ENCODE measurements around the gene GTPBP4.
"Not testable (repeated sequence)": the region's sequence is repeated elsewhere in the genome, so short reads cannot be mapped to it uniquely, and the experiment has no call there.

GTPBP4 gene

GRCh38 chr10:1024103-1024502 is 35.9 kb downstream of the GTPBP4 start:
- no peak for DNase-seq (ENCODE audit: low read depth in 2 of 2)

DNA sequence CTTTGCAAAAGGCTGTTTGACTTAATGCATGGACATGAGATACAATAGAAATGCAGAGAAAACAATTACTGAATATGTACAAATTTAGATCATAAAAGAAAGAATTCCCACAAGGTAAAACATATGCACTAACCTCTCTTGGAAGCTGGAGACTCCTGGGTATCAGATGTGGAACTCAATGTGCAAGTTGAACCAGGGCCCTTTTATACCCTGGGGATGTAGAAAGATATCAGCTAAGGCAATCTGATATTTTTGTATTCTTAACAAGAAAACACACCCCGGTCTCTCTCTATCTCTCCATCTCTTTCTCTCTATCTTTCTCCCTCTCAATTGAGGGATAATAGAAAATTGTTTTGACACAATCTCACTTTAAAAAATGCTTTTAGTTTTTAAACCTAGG is 37.4 kb downstream of the GTPBP4 start, which contains the start of gene IDI2:
TSS of gene IDI2 (minus strand) at position 177 of the 400 bp plus-strand sequence. CDS start 1,136 bp downstream, outside the sequence.
- DNase-seq (ENCODE audit: low read depth in 2 of 2), result no peak

- no peak for DNase-seq (ENCODE audit: low read depth in 2 of 2)
Measured at GRCh38 chr10:1026578-1026977, 38.3 kb downstream of the GTPBP4 start.

DNA sequence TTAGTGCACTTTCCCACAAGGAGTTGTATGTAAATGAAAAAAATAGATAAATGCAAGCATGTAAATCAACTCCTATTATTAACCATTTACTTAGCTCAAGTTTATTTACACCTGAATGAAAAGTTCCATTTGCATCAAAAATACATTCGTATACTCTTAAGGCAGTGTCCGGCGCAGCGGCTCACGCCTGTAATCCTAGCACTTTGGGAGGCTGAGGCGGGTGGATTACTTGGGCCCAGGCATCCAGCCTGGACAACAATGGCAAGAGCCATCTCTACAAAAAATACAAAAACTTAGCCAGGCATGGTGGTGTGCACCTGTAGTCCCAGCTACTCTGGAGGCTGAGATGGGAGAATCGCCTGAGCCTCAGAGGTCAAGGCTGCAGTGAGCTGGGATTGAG is 41.6 kb downstream of the GTPBP4 start:
- no peak for DNase-seq (ENCODE audit: low read depth in 2 of 2)

DNA sequence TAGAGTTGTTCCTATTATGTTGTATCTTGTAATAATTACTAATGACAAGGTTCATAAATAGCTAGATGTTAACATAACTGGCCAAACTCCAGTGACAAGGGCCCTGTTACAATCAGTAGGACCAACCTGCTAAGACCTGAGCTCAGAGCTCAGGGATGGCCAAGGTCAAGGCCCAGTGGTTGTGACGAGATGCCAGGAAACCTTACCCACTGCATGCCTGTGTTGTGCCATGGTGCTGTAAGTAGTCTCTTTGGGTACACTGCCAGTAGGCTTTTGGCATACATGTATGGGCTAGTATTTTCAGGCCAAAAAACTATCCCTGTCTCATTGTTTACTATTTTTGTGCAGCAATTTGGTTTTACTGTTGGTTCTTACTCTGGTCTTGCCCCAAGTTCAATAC is 45.4 kb downstream of the GTPBP4 start:
- DNase-seq (ENCODE audit: low read depth in 2 of 2), result no peak

- no peak for DNase-seq (ENCODE audit: low read depth in 2 of 2)
Measured at GRCh38 chr10:1034758-1035157, 46.5 kb downstream of the GTPBP4 start.

GRCh38 chr10:1035201-1035600 is 47.0 kb downstream of the GTPBP4 start:
- DNase-seq (ENCODE audit: low read depth in 2 of 2), result no peak

DNA sequence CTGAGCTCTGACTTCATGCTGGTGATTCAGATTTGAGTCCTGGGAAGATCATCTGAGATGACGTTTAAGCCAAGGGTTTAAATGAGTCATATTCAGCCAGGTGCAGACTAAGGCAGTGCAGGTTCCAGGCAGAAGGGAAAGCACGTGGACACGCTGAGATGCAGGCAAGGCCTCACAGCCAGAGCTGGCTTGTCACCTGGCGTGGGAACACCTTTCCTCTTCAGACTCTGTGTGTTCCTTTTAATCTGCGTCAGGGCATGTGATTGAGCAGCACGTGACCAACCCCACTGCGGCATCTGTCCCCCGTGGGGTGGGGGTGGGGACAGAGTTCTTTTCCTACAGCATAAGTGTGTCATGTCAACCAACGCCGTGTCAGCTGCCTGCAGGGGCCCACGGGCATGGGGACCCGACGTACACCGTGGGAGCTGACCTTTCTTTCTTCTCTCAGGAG is 48.1 kb downstream of the GTPBP4 start:
- no peak for DNase-seq (ENCODE audit: low read depth in 2 of 2)

- no peak for DNase-seq (ENCODE audit: low read depth in 2 of 2)
Measured at GRCh38 chr10:1037098-1037497, 48.9 kb downstream of the GTPBP4 start.

DNA sequence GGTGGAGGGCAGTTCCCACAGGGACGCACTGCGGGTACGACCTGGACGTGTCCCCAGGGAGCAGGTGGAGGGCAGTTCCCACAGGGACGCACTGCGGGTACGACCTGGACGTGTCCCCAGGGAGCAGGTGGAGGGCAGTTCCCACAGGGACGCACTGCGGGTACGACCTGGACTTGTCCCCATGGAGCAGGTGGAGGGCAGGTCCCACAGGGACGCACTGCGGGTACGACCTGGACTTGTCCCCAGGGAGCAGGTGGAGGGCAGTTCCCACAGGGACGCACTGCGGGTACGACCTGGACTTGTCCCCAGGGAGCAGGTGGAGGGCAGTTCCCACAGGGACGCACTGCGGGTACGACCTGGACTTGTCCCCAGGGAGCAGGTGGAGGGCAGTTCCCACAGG is 50.5 kb downstream of the GTPBP4 start:
- DNase-seq (ENCODE audit: low read depth in 2 of 2), result not testable (repeated sequence)

GRCh38 chr10:1040133-1040532 is 51.9 kb downstream of the GTPBP4 start:
- no peak for DNase-seq (ENCODE audit: low read depth in 2 of 2)

DNA sequence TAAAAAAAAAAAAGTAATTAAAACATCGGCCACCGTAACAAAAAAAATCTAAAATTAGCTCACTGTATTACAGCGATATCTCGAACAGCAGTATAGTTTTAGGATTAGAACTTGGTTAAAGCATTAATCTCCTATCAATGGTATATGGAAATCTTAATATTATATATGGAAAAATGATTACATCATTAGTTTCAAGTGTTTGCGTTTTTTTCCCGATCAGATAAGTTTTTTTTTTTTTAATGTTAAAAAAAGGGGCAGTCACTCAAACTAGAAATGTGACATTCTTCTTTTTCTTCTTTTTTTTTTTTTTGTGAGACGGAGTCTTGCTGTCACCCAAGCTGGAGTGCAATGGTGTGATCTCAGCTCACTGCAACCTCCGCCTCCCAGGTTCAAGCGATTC is 53.3 kb downstream of the GTPBP4 start:
- DNase-seq (ENCODE audit: low read depth in 2 of 2), result no peak

DNA sequence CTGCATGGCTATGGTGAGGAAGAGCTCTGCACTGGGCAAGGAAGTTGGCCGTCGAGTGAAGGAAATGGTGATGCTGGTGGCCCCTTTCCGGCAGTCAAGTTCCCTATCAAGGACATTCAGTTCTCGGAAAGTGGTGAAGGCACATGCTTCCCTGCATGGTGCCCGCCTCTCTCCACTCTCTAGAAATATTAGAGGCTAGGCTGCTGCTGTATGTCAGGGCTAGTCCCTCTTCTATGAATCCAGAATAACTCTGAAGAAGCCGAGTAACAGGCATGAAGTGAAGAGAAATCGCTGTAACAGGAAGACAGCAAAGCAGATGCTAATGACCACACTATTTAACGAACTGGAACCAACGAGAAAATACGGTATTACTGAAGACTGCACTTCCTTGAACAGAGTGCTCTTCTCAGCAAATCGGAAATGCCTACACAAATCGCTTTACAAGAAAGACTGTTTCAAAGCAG is 55.3 kb downstream of the GTPBP4 start:
- DNase-seq (ENCODE audit: low read depth in 2 of 2), result no peak

DNA sequence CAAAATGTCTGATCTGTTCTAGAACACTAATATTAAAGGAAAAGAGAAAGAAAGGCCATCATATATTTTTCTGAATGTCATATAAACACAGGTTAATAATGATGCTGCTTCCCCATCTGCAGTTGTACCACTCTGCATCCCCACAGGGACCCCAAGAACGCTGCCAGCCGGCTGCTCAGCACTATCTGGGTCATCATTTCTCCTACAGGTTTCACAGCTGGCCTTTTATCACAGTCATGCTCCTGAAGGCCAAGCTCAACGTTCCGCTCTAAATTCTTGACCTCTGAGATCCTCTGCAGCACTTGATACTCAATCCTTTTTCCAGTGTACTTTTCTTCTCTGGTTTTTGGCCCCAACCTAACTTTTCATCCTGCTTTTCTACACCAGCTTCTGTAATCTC is 55.9 kb downstream of the GTPBP4 start:
- DNase-seq (ENCODE audit: low read depth in 2 of 2), result no peak

DNA sequence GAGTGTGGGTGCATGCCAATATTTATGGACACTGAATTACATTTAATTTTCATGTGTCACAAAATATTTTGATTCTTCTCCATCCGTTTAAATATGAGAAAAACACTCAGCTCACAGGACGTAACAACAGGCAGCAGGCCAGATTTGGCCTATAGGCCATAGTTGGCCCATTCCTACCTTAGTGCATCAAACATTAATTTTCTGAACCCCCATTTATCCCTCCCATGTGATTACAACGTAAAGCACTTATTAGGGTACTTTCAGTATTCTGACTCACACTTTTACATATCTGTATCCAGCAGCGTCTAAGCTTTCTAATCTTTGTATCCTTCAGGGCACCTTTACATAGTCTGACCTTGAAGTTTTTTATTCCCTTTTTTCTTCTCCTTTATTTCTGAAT is 56.7 kb downstream of the GTPBP4 start:
- no peak for DNase-seq (ENCODE audit: low read depth in 2 of 2)

GRCh38 chr10:1045415-1045814 is 57.2 kb downstream of the GTPBP4 start:
- DNase-seq (ENCODE audit: low read depth in 2 of 2), result no peak

- no peak for DNase-seq (ENCODE audit: low read depth in 2 of 2)
Measured at GRCh38 chr10:1047937-1048336, 59.7 kb downstream of the GTPBP4 start.

DNA sequence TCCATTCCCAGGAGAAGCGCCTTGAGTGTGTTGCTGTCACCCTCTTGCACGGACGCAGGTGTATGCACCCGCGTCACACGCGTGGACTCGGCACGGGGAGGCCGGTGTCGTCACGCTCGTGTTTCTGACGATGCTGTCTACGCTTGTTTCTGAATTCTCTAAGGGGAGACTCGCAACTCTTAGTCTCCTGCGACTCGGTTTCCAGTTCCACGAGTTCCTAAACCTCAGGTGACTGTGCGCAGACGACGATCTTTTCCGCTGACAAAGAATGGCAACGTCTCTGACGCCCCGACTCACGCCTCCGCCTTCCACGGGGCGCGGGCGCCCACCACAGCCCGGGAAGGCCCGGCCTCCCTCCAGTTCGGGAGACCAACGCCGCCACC is 60.1 kb downstream of the GTPBP4 start:
- DNase-seq (ENCODE audit: low read depth in 2 of 2), result peak in 1 of 2 donors; percentile 60

- DNase-seq (ENCODE audit: low read depth in 2 of 2), result peak; percentile 93 to 96
Measured at GRCh38 chr10:1048732-1049424, 60.6 kb downstream of the GTPBP4 start, which contains the start of gene IDI1. TSS of gene IDI1 (minus strand) at chr10:1049119. CDS start at chr10:1049003, 116 bp downstream.

GRCh38 chr10:1049425-1049958 is 61.3 kb downstream of the GTPBP4 start:
- no peak for DNase-seq (ENCODE audit: low read depth in 2 of 2)

GRCh38 chr10:1050145-1050544 is 61.9 kb downstream of the GTPBP4 start:
- no peak for DNase-seq (ENCODE audit: low read depth in 2 of 2)

DNA sequence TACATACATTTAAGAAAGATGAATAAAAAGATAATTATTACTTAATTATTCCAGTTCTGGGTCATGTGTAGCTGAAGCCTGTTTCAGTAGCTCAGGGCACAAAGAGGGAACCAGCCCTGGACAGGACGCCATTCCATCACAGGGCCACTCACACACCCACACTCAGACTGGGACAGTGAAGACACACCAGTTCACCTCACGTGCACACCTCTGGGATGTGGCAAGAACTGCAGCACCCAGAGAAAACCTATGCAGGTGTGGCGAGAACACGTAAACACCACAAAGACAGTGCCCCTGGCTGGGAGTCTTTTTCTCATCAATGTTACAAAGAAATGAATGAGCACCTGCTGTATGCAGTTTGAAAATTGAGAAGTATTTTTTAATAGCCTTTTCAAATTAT is 62.3 kb downstream of the GTPBP4 start:
- no peak for DNase-seq (ENCODE audit: low read depth in 2 of 2)

GRCh38 chr10:1054684-1055083 is 66.5 kb downstream of the GTPBP4 start:
- no peak for DNase-seq (ENCODE audit: low read depth in 2 of 2)
